Fibroblast of lung (primary cell): ENCODE measurements around the gene COX7A2L. TPM values are rescaled to one million over a fixed set of nuclear protein-coding genes. Genes with fewer than 3 reads are reported as not detected.

Source experiments
- DNase-seq, 2 donors: peaks; one replicate each; pipeline versions ENCODE4 v3.0.0 to v3.0.0-alpha.2; 2010; ENCODE audit warnings: low read depth in 2 of 2
- H2AFZ ChIP-seq: 2 replicates; pipeline ENCODE4 v1.5.1; 2012; ENCODE audit warnings: low read length, control low read depth, inconsistent platforms
- H3K27ac ChIP-seq: 2 replicates; pipeline ENCODE4 v1.5.1; 2011; ENCODE audit warnings: low read length, control low read depth; ENCODE audit not compliant: insufficient read depth
- H3K27me3 ChIP-seq: 2 replicates; pipeline ENCODE4 v1.5.1; 2011; ENCODE audit warnings: mild to moderate bottlenecking, low read length; ENCODE audit not compliant: control insufficient read depth, insufficient read depth
- H3K36me3 ChIP-seq: 2 replicates; pipeline ENCODE4 v1.5.1; 2011; ENCODE audit warnings: low read length; ENCODE audit not compliant: control insufficient read depth, insufficient read depth
- H3K4me1 ChIP-seq: 2 replicates; pipeline ENCODE4 v1.5.1; 2011; ENCODE audit warnings: low read length; ENCODE audit not compliant: control insufficient read depth, insufficient read depth; ENCODE audit errors: extremely low read depth
- H3K4me2 ChIP-seq: 2 replicates; pipeline ENCODE4 v1.5.1; 2011; ENCODE audit warnings: low read length, control low read depth; ENCODE audit not compliant: insufficient read depth; ENCODE audit errors: extremely low read depth
- H3K4me3 ChIP-seq, 4 experiments: fragments of 200-600 bp in 1 of 4; sonication (generic) in 1 of 4; replicated peaks in 1 of 4; 2 replicates each; pipeline ENCODE4 v1.5.1; 2011 to 2016; ENCODE audit warnings: low read length in 4 of 4, low read depth in 3 of 4, mild to moderate bottlenecking in 3 of 4, control low read depth in 2 of 4, inconsistent platforms in 1 of 4, mixed read lengths in 1 of 4; ENCODE audit not compliant: insufficient read depth in 1 of 4; ENCODE audit errors: control extremely low read depth in 1 of 4
- H3K79me2 ChIP-seq: 2 replicates; pipeline ENCODE4 v1.5.1; 2012; ENCODE audit warnings: mild to moderate bottlenecking, low read length, inconsistent platforms; ENCODE audit not compliant: control insufficient read depth, insufficient read depth
- H3K9ac ChIP-seq: 2 replicates; pipeline ENCODE4 v1.5.1; 2011; ENCODE audit warnings: mild to moderate bottlenecking, low read length, control low read depth; ENCODE audit not compliant: insufficient read depth
- H3K9me3 ChIP-seq: 2 replicates; pipeline ENCODE4 v1.5.1; 2012; ENCODE audit warnings: low read depth, low read length; ENCODE audit not compliant: control insufficient read depth, insufficient read depth
- H4K20me1 ChIP-seq: 2 replicates; pipeline ENCODE4 v1.5.1; 2011; ENCODE audit warnings: low read length; ENCODE audit not compliant: control insufficient read depth, insufficient read depth; ENCODE audit errors: extremely low read depth
- EZH2 ChIP-seq: IDR thresholded peaks from 2 replicates; pipeline ENCODE4 v1.5.1; 2012; ENCODE audit warnings: low read length, control low read depth, mild to moderate bottlenecking; ENCODE audit errors: missing control alignments
- polyA plus RNA-seq, 2 donors: library from polyadenylated mRNA; depleted of rRNA in 1 of 2; stranded (reverse) in 1 of 2; unstranded in 1 of 2; fragments of >200 nt; gene quantifications; 2 replicates each; pipeline ENCODE4 v1.2.1, GENCODE V29; 2011 to 2012; ENCODE audit warnings: missing spikeins in 1 of 2
- total RNA-seq: library from RNA; depleted of rRNA; stranded (reverse); fragments of >200 nt; gene quantifications from 2 replicates; pipeline ENCODE4 v1.2.1, GENCODE V29; 2014
- TF ChIP-seq, protein P1 (sequence below), 2 donors: IDR thresholded peaks in 1 of 2; conservative IDR thresholded peaks in 1 of 2; 1 replicate in 1 of 2; 2 replicates in 1 of 2; pipeline ENCODE4 v1.5.1; 2011 to 2012; ENCODE audit warnings: low read length in 2 of 2, control low read depth in 1 of 2, inconsistent platforms in 1 of 2, low read depth in 1 of 2, mild to moderate bottlenecking in 1 of 2

COX7A2L gene
- total and polyA plus RNA-seq, 2 donors (not counting 1 experiment from before 2014, with no cell fraction given): 180 to 239 TPM

DNA sequence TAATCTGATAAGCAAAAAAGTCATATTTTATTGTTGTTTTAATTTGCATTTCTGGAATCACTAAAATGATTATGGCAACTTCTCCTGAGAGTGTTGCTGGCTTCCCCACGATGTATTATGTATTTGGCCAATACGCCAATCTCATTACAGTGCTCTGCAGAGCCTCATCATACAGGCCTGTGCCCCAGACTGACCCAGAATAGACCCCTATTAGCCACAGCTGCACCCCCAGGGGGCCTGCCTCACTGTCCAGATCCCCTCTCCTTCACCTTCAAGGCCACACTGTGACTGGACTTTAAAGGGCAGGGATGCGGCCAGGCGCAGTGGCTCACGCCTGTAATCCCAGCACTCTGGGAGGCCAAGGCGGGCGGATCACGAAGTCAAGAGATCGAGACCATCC is 17.4 kb upstream of the COX7A2L start:
- Histone ChIP-seq H3K79me2 (no peaks in the 10 kb centered on the region), H2AFZ (no peak overlapping the region), H4K20me1 (no peaks in the 10 kb centered on the region), H3K4me1 (no peaks in the 10 kb centered on the region), H3K9ac (no peak overlapping the region), H3K9me3 (no peaks in the 10 kb centered on the region), H3K27ac (no peak overlapping the region), H3K36me3 (no peaks in the 10 kb centered on the region), H3K4me3 (no peak overlapping the region), H3K27me3 (peaks cover 5% of the 10 kb centered on the region), H3K4me2 (no peak overlapping the region)
- DNase-seq: no peak
- TF ChIP-seq EZH2: no peak
- TF ChIP-seq, protein P1, sequence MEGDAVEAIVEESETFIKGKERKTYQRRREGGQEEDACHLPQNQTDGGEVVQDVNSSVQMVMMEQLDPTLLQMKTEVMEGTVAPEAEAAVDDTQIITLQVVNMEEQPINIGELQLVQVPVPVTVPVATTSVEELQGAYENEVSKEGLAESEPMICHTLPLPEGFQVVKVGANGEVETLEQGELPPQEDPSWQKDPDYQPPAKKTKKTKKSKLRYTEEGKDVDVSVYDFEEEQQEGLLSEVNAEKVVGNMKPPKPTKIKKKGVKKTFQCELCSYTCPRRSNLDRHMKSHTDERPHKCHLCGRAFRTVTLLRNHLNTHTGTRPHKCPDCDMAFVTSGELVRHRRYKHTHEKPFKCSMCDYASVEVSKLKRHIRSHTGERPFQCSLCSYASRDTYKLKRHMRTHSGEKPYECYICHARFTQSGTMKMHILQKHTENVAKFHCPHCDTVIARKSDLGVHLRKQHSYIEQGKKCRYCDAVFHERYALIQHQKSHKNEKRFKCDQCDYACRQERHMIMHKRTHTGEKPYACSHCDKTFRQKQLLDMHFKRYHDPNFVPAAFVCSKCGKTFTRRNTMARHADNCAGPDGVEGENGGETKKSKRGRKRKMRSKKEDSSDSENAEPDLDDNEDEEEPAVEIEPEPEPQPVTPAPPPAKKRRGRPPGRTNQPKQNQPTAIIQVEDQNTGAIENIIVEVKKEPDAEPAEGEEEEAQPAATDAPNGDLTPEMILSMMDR (conservative IDR thresholded peaks at IDR 0.05 in 1 of 2, IDR thresholded peaks at IDR 0.05 in 1 of 2; ENCODE audit: low read depth in 1 of 2, low read length in 2 of 2): no peak

DNA sequence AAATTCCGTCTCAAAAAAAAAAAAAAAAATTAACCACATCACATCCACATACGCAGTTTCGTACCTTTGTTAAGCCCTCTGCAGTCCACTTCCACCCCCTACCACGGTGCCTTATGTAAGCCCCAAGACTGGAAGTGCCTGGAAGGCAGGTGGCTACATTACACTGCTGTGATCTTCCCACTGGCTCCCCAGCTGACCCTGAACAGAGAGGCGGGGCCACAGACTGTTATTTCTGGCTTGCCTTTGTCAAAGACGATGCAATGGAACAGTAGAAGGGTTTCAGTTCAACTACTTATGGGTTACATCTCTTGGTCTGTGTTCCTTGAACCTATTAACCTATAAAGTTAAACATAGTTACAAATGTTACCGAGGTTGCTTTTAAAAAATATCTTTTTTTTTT is 15.7 kb upstream of the COX7A2L start:
- no peaks in the 10 kb centered on the region for H3K4me1 ChIP-seq

DNA sequence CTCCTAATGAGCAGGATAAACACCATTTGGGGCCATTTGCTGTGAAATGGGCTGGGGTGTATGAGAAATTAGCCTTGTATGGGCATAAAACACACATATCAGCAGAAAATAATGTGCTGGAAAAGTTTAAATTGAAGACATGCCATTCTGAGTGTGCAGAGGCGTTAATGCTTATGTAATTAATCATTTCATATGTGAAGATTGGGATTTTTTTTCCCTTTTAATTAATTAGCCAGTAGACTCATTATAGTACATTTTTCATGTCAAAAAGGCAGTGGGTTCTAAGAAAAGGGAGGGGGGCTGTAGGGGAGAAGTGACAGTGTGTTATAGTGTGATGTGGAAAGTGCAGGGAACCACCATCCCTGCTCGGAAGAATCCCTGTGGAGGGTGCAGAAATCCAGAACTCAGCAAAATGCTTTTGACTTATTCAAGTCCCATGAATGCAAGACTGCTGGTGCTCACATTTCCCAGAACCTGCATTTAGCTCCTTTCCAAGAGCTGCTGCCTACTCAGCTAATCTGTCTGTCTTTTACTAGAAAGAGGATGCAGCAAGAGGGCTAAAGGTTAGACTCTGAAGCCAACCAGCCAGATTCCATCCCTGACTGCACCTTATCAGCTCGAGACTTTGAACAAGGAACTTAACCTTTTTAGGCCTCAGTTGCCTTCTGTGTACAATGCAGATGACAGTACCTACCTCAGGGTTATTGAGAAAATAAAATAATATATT is 11.6 kb upstream of the COX7A2L start:
- no peak overlapping the region for H3K4me2 ChIP-seq
- TF ChIP-seq EZH2: no peak
- TF ChIP-seq, protein P1 (conservative IDR thresholded peaks at IDR 0.05 in 1 of 2, IDR thresholded peaks at IDR 0.05 in 1 of 2; ENCODE audit: low read depth in 1 of 2, low read length in 2 of 2): no peak
- no peak overlapping the region for H2AFZ ChIP-seq
- H4K20me1 ChIP-seq: no peaks in the 10 kb centered on the region
- no peaks in the 10 kb centered on the region for H3K4me1 ChIP-seq
- no peak overlapping the region for H3K9ac ChIP-seq
- H3K36me3 ChIP-seq: no peaks in the 10 kb centered on the region
- peaks cover 2% of the 10 kb centered on the region for H3K27me3 ChIP-seq
- no peak for DNase-seq
- no peak overlapping the region for H3K4me3 ChIP-seq
- no peak overlapping the region for H3K27ac ChIP-seq
- no peaks in the 10 kb centered on the region for H3K9me3 ChIP-seq
- H3K79me2 ChIP-seq: no peaks in the 10 kb centered on the region

More for the DNA sequence above, 15.7 kb upstream of the COX7A2L start:
- peaks cover under 1% of the 10 kb centered on the region for H3K27me3 ChIP-seq
- H3K4me2 ChIP-seq: no peak overlapping the region
- no peak overlapping the region for H3K9ac ChIP-seq
- H3K4me3 ChIP-seq: no peak overlapping the region
- H2AFZ ChIP-seq: no peak overlapping the region
- H4K20me1 ChIP-seq: no peaks in the 10 kb centered on the region
- H3K27ac ChIP-seq: no peak overlapping the region
- no peaks in the 10 kb centered on the region for H3K79me2 ChIP-seq
- H3K36me3 ChIP-seq: no peaks in the 10 kb centered on the region
- no peak for TF ChIP-seq EZH2
- TF ChIP-seq, protein P1 (conservative IDR thresholded peaks at IDR 0.05 in 1 of 2, IDR thresholded peaks at IDR 0.05 in 1 of 2; ENCODE audit: low read depth in 1 of 2, low read length in 2 of 2): no peak
- no peaks in the 10 kb centered on the region for H3K9me3 ChIP-seq
- no peak for DNase-seq
